HG03432 (cell line): Measurements from ENCODE around the gene EEF1AKMT2.

Experiments
- ATAC-seq: cut with Tn5 transposase; IDR thresholded peaks from one replicate; pipeline ENCODE4 v1.9.1; 2021; ENCODE audit warnings: mild to moderate bottlenecking, moderate library complexity; ENCODE audit not compliant: unreplicated experiment

EEF1AKMT2 gene

DNA sequence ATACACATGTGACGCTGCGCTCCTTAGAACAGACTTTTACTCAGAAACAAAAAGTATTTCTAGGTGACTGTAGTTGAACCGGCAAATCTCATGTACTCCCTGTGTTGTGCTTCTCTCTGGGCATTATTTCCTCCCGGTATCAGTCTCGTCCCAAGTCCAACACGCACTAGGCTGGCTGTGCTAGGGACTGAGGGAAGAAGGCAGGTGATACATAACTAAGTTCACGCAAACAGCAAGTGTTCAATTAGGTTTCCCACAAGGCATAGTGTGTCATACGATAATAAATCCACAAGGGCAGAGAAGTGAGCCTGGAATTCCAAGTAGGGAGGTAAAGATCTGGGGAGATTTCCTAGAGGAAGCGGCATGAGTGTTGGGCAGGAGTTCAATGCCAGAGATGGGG lies 67.9 kb downstream of the EEF1AKMT2 start:
- ATAC-seq = no peak

DNA sequence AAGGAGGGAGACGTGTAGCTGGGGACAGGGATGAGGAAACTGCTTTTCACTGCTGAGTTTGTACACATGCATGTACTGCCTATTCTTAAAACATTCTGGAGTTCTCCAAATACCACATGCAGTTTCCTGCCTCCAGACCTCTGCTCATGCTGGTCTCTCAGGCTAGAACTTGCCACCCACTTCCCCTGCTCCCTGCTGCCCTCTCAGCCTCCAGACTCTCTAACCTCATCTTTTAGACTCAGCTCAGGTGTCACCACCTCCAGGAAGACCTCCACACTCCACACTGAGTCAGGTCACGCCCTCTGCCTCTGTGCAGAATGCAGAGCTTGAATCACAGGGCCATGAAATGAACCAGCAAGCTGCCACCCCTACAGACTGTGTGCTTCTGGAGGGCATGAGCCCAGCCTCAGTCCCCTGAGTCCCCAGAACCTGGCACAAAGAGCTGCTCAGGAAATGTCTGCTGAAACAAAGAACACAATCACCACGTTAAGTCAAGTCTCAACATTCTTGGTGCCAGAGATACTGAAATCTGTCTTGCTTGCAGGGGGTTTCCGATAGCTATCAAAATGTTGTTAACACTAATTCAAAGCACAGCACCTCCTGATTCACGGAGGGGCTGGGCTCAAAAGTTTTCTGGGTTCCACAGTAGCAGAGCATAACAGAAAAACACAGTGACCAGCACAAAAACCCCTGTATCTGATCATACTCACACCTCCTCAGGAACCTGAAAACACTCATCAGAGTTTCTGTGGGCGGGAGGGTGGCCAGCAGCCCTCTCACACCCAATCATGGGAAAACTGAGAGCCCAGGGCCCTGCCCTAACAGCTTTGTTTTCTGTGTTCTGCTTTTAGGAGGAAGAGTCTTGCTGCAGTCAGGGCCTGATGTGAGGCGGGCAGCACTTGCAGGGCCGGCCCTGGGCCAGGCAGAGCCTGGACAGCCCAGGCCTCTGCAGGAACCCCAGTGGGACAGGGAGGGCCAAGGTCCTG lies 68.6 kb downstream of the EEF1AKMT2 start:
- peak; percentile 70 for ATAC-seq

DNA sequence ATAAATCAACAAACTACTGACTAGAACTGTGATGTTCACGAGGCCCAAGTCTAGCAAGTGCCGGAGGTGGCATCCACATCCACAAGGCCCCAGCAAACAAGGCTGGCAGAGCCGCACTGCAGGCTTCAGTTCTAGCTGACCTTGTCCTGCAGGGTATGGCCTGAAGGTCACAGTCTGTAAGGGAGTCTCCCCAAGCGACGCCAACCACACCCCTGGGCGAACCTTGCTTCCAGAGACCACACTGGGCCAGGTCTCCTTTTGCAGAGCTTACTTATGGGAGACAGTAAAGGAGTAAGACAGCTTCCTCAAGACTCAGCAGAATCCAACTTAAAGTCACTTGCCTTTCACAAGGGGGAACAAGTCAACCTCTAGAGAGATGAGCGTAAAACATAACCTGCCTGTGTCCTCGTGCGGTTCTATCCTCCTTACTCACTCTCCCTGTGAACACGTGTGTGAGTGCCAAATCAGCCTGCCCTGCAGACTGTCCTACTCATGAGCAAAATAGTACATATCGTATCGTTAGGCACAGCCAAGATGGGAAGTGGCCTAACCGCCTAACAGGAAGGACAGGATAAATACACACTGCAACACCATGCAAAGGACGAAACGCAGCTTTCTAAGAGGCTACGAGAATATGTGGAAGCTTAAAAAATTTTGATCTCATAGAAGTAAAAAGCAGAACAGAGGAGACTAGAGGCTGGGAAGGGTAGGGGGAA lies 70.2 kb downstream of the EEF1AKMT2 start:
- ATAC-seq = no peak

DNA sequence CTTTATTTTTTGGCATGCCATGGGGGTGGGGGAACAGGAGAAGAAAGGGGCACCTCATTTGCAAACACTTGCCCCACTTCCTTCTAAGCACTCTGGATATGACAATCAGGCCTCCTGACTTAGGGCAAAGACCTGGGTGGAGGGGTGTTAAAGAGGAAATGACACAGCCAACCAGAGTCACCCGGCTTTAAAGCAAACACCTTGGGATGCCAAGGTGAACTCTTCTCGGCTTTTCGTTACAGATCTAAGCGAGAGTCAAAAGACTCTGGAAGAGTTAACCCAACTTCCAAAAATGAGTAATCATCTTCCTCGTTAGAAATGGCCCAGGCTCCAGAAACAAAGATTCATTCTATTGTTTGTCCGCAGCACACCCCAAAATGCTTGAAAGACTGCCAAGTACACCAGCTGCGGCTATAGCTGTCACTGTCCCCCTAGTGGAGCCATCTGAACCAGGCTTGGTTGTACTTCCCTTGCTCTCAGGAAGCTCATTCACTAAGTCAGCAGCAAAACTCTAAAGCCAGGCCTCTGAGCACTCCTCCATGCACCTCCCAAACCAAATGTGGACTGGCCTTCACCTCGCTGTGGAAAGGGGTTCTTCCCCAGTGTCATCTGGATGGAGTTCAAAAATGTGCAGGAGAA lies 72.4 kb downstream of the EEF1AKMT2 start:
- ATAC-seq = peak; percentile 44

DNA sequence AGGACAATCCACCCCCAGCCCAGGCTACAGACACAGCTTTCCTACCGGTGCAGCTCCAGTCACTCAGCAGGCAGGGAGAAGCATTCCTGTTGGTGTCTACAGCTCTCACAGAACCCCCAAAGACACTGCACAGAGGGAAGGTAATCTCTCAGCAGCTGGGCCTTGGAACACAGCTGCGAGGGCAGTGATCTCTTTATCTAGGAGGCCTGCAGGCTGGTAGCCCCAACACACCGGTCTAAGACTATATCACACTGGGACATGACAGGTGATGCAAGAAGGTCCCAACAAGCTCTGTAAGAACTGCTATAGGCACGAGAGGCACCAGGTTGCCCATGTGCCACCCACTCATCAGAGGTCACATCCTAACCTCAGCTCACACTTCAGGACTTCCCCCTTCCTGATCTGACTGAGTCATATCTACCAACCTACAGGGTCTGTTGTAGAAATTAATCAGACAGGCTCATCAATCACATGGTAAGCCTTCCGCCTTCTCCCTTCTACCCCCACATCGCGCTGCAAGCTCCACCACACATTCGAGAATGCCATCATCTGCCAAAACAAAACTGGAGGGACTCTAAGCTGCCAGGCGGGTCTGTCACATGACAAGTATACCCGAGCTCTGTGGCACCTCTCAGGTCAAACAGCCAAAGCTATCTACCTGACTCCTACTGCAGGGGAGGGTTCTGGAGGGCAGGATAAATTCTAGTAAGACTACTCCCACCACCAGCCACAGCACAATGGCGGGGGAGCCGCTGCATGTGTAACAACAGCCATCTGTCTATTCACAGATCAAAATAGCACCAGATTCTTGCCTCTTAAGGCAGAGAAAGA lies 73.6 kb downstream of the EEF1AKMT2 start:
- peak; percentile 70 for ATAC-seq

DNA sequence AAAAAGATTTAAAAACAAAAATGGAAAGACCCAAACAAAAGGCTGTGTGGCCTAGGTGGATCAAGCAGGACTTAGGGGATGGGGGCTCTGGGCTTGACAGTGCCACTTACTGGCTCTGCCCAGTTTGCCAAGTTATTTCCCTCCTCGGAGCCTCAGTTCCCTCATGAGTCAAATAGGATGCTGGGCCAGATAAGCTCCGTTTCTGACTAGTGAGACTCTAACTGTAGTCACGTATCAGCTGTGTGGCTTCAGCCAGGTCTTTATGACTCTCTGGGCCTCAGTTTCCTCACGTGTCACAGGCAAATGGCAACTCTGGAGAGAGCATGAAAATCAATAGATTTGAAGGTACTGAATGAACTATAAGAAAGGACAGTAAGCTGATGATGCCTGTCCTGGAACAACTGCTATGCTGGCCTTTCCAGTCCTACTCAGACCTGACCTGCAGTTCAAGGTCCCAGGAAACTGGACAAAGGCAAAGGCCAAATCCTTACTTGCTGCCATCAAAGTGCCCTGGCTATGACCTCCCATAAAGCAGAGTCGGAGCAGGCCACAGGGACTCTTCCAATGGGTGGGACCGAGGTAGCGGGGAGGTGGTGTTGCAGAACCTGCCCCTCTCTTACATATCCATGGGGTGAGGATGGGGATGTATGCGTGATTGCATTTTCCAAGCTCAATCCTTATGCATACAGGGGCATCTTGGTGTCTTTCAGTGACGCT lies 74.5 kb downstream of the EEF1AKMT2 start:
- ATAC-seq = no peak

DNA sequence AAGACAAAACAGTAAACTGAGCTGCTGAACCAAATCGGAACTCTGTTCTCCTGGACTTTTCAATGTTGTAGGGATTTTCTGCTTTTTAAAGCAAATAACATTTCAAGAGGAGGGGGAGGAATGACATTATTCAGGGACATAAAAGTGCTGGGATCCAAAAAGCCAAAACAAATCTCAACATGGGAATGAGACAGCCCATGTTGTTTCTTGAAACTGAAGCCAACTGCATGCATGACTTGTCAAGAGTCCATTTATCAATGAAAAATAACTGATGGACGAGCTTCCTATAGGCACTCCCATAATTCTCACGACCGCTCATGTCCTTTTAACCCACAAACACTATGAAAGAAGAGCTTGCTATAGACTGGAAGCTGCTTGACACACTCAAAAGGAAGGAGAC lies 75.3 kb downstream of the EEF1AKMT2 start:
- ATAC-seq = no peak

DNA sequence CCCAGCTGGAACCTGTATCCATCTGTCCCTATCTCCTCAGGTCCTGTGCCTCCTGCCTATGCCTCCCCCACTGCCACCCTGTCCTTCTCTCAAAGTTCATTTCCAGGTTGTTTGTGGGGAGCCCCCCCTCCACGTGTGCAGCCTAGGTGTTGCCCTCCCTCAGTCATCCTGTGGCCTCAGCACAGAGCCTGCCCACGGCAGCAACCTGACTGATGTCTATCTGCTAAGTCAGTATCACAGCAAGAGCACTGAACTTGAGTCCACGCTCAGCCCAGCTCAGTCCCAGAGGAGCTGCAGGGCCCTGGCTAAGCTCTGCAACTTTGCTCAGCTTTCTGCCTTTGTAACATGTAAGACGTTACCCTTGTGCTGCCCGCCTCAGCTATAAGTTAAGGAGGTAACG lies 76.2 kb downstream of the EEF1AKMT2 start:
- no peak for ATAC-seq

DNA sequence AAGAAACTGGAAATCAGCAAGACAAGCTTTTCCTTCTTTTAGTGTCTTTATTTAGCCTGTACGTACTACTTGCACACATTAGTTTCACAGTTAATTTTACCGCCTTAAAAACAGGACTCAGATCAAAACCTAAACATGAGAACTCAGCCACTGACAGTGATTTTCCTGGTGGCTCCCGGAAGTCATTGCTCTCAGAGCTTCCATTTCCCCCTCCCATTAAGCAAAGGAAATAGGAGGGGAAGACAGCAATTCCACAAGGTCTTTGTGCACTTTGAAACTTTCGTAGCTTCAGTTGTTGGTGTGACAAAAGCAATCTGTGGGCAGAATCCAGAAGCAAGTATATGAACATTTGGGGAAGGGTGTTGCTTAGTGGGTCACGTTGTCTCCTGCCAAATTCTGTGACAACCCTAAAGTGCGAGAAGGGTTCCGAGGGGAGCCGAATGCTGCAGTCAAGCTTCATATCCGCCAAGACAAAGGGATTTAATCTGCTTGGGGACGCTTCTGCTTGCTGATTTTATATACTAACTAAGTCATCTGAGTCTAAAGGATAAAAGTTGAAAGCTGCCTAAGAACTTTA lies 77.9 kb downstream of the EEF1AKMT2 start:
- no peak for ATAC-seq

DNA sequence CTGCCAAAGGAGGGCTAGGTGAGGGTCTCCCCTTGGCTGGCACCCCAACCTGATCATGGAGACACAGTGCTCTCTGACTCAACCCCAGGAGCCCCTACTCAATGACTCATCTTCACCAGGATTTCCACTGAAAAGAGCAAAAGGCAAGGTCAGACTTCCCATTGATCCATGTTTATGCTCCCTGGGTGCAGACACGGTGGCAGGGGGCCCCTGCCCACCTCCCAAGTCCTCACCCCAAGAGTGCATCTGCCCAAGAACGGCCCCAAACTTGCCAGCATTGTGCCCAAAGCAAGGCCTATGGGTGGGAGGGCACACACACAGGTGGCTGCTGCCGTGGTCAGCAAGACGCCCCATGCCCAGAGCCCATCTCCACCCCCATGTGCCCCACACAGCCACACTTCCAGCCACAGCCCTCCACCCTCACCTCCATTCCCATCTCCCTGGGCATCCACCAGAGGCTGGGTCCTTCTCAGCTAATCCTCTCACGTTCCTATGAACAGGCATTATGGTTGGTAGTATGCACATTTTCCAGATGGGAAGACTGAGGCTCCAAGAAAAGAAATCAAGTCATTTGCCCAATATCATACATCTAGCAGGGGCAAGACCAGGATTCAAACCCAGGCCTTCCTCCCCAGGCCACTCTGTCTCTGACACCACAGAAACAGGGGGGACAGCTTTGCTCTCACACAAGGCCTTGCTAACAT lies 78.8 kb downstream of the EEF1AKMT2 start:
- no peak for ATAC-seq

DNA sequence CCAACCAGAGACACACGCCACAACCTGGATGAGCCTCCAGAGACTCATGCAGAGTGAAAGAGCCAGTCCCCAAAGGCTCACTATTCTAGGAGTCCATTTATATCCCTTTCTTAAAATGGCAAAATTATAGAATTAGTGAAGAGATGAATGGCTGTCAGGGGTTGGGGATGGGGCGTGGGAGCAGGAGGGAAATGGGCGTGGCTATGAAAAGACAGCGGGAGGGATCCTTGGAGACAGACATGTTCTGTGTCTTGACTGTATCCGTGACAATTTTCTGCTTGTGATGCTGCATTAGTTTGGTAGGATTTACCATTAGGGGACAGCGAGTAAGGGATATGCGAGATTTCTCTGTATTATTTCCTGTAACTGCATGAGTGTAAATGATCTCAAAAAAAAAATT lies 80.5 kb downstream of the EEF1AKMT2 start:
- ATAC-seq = no peak

DNA sequence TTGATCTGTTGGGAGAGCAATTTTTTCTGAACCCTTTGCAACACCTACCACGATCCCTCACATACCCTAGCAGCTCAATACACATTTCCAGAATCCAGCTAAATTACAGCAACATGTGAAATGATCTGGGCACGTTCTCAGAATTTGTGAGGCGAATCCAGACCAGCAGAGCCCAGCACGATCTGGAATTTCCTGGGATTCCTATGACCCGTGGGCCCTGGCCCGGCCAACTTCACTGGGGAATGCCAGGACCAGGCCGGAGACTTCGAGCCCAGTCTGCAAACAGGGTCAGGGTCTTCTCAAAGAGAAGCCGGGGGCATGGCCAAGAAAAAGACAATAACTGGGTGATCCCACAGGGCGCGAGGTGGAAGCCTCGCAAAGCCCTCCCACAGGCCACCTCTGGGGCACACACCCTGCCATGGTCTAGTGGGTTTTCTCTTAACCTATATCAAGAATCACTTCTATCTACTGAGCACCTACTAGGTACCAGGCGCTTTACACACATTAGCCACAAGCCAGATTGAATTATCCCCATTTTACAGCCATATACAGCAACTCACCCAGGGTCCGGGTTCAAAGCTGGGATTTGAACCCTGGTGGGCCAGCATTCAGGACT lies 81.3 kb downstream of the EEF1AKMT2 start:
- no peak for ATAC-seq

DNA sequence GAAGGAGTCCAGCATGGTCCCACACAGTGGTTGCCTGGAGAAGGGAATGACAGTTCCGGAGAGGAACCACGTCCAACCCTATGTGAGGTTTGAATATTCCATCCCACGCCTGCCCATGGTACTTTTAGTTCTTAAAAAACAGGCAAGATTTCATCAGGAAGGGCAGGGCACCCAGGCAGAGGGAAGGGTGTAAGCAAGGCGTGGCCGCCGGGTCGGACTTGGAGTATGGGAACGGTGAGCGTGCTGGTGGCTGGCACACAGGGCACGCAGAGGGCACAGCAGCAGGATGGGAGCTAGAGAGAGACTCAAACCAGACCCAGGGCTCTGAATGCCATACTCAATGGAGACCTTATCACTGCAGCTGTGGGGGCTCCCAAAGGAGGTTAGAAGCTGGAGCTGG lies 81.8 kb downstream of the EEF1AKMT2 start:
- ATAC-seq = no peak

DNA sequence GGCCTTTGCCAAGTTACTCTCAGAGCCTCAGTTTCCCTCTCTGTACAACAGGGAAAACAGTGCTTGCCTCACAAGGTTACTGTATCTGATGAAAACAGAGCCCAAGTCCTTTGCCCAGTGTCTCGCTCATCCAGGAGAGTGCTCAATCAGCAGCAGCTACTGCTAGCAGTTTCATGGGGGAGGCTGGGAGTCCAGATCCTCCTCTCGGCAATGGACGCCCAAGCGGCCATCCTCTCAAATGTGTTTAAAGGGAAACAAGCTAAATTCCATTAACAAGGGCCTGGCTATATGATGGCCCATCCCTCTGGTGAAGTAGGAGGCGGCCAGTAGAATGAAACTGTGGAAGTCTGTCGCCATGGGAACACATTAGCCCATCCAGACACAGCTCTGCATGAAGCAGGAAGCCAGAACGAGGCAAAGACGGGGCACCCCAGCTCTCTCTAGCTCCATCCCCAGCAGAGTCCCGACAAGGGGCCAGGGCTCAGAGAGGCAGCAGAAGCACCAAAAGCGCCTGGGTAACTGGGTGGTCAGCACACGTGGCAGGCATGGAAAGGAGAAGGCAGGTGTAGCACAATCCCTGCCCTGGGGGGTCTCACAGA lies 82.7 kb downstream of the EEF1AKMT2 start:
- no peak for ATAC-seq

DNA sequence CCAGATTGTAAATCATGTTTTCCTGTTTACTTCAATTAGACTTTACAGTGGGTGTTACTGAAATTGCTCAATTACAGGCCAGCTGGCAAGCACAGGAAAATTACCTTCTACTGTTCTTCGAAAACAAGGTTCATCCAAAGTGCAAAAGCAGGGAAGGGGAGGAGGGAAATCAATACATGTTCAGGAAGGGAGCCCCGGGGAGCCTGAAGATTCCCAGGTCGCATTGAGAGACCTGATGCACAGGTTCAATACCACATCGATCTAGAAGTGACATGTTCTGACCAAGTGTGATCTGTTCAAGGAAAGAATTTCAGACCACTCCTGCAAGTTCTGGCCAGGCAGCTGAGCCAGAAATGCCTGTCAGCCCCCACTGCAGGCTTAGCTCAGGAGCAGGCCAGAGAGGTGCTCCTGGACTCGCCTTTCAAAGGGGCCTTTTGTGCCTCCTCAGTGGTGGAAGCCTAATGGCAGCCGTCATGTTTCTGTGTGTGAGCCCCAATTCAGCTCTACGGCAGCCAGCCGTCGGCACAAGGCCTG lies 83.4 kb downstream of the EEF1AKMT2 start:
- no peak for ATAC-seq
